CD4-positive, CD25-positive, alpha-beta regulatory T cell (primary cell): ENCODE results near the gene CPS1. TPM values are rescaled to one million over a fixed set of nuclear protein-coding genes. Genes with fewer than 3 reads are reported as not detected.

Experiments used
- ATAC-seq, 2 donors: fragments of 150-1000 bp; cut with Tn5 transposase; one replicate each; pipeline ENCODE4 v1.10.0; 2021; ENCODE audit warnings: low read depth in 2 of 2, moderate number of reproducible peaks in 2 of 2, moderate library complexity in 1 of 2
- DNase-seq, 3 donors: peaks; one replicate each; pipeline versions ENCODE4 v3.0.0 to v3.0.0-alpha.2; 2012 to 2022; ENCODE audit warnings: mixed read lengths in 1 of 3
- H3K27ac ChIP-seq: one replicate; pipeline ENCODE4 v1.7.0; 2013; ENCODE audit warnings: mild to moderate bottlenecking, low read length; ENCODE audit not compliant: insufficient read depth, poor library complexity, severe bottlenecking
- H3K27me3 ChIP-seq: one replicate; pipeline ENCODE4 v1.7.0; 2013; ENCODE audit warnings: low read length; ENCODE audit not compliant: control insufficient read depth, insufficient read depth
- H3K36me3 ChIP-seq: one replicate; pipeline ENCODE4 v1.7.0; 2013; ENCODE audit warnings: mild to moderate bottlenecking, low read length, moderate library complexity; ENCODE audit not compliant: control insufficient read depth, insufficient read depth
- H3K4me1 ChIP-seq: 2 replicates; pipeline ENCODE4 v1.7.0; 2013; ENCODE audit warnings: mild to moderate bottlenecking, low read length; ENCODE audit not compliant: insufficient read depth, control insufficient read depth, poor library complexity, severe bottlenecking
- H3K4me3 ChIP-seq: one replicate; pipeline ENCODE4 v1.7.0; 2013; ENCODE audit warnings: low read depth, mild to moderate bottlenecking, low read length, moderate library complexity
- H3K9me3 ChIP-seq, 2 experiments: 1 replicate in 1 of 2; 2 replicates in 1 of 2; pipeline ENCODE4 v1.7.0; 2013; ENCODE audit warnings: low read length in 2 of 2, mild to moderate bottlenecking in 1 of 2, moderate library complexity in 1 of 2; ENCODE audit not compliant: control insufficient read depth in 2 of 2
- H3K27ac Mint-ChIP-seq, 3 donors: one replicate each; pipeline ENCODE4 v1.8.0; 2020 to 2022; ENCODE audit warnings: mild to moderate bottlenecking in 3 of 3, mixed read lengths in 3 of 3, moderate library complexity in 2 of 3
- H3K27me3 Mint-ChIP-seq: one replicate; pipeline ENCODE4 v1.8.0; 2022; ENCODE audit warnings: mild to moderate bottlenecking, mixed read lengths
- H3K36me3 Mint-ChIP-seq: one replicate; pipeline ENCODE4 v1.8.0; 2020; ENCODE audit warnings: mixed read lengths
- H3K4me1 Mint-ChIP-seq, 4 donors: one replicate each; pipeline ENCODE4 v1.8.0; 2020 to 2022; ENCODE audit warnings: mixed read lengths in 4 of 4, mild to moderate bottlenecking in 1 of 4
- H3K4me3 Mint-ChIP-seq, 4 donors: one replicate each; pipeline ENCODE4 v1.8.0; 2020 to 2022; ENCODE audit warnings: mild to moderate bottlenecking in 4 of 4, mixed read lengths in 4 of 4, moderate library complexity in 3 of 4
- H3K9me3 Mint-ChIP-seq, 7 donors: one replicate each; pipeline ENCODE4 v1.8.0; 2020 to 2022; ENCODE audit warnings: mixed read lengths in 7 of 7, mild to moderate bottlenecking in 3 of 7, moderate library complexity in 2 of 7
- polyA plus RNA-seq, 4 donors: library from polyadenylated mRNA; unstranded; fragments of 300-500 nt; fragmentation: Illumina TruSeq; gene quantifications; one replicate each; pipeline ENCODE4 v1.2.3, GENCODE V29; 2021
- total RNA-seq: library from RNA; stranded (reverse); gene quantifications from one replicate; pipeline ENCODE4 v1.2.3, GENCODE V29; 2022

The CPS1 gene
- total and polyA plus RNA-seq, 5 donors from 2014 or later, result 0.59 TPM; not detected in 4

DNA sequence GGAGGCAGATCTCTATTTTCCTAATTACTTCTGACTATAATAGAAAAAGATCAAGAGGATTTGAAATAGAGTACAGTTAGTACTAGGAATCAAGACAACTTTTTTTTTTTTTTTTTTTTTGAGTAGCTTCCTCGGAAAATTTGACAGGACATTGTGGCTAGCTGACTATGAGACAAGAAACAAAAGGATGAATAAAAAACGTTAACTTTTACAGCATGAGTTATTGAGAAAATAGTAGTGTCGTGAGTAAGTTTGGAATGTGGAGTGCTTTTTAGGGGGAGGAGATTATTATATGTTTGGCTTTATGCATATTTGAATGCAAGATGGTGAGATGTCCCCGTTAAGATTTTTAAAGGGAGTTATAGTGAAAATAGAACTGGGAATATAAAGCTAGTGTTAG lies 27.7 kb upstream of the CPS1 start:
- no peaks in the 10 kb centered on the region for H3K4me1 Mint-ChIP-seq
- Histone ChIP-seq H3K4me1 (no peaks in the 10 kb centered on the region), H3K27ac (no peak overlapping the region), H3K9me3 (no peaks in the 10 kb centered on the region), H3K27me3 (no peaks in the 10 kb centered on the region), H3K4me3 (no peak overlapping the region), H3K36me3 (no peaks in the 10 kb centered on the region)
- H3K27ac Mint-ChIP-seq, result no peak overlapping the region
- DNase-seq (no peak), ATAC-seq (no peak)
- peaks cover 14% of the 10 kb centered on the region for H3K27me3 Mint-ChIP-seq
- H3K36me3 Mint-ChIP-seq, result no peaks in the 10 kb centered on the region
- H3K4me3 Mint-ChIP-seq, result no peak overlapping the region
- peaks cover 0 to 2% (median 0%) of the 10 kb centered on the region in 7 donors for H3K9me3 Mint-ChIP-seq

DNA sequence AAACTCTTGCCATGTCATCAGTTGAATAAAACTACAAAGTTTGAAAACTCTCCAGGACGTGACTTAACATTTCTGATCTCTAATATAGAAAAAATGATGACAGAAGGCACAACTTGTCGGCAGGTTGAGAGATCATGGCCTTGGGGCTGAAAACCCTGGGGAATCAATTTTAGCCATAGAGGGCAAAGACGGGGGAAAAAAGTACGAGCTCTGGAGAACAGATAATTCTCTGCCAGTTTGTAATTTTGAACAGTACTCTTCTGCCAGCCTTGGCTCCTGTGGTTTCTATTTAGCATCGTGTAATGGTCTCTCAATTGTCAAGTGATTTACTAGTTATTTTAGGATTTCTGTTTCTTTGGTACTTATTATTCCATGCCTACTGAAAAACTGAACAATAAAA lies 25.3 kb upstream of the CPS1 start:
- no peaks in the 10 kb centered on the region for H3K4me1 ChIP-seq
- DNase-seq, result no peak
- Mint-ChIP-seq H3K27me3 (peaks cover 5% of the 10 kb centered on the region), H3K9me3 (no peaks in the 10 kb centered on the region), H3K27ac (no peak overlapping the region), H3K36me3 (no peaks in the 10 kb centered on the region), H3K4me3 (no peak overlapping the region), H3K4me1 (no peaks in the 10 kb centered on the region)
- no peak for ATAC-seq
- H3K4me3 ChIP-seq, result no peak overlapping the region
- H3K36me3 ChIP-seq, result no peaks in the 10 kb centered on the region
- no peaks in the 10 kb centered on the region for H3K27me3 ChIP-seq
- H3K9me3 ChIP-seq, result no peaks in the 10 kb centered on the region
- no peak overlapping the region for H3K27ac ChIP-seq

DNA sequence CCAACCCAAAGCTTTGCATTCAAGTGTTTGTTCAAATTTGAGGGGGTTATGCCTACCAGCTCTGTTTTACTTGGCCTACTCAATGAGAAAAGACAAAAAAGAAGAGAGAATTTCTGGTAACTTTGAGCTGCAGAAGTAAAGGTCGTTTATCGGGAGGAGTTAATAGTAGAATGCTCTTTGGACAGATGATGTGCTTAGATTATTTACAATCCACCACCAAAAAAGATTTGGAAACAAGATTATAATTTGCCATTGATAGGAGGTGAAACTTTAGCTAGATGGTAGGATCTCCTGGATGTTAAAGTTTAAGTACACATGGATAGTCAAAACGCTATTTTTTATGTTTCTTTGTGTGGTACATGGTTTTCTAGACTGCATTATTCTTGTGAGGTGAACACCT lies 24.9 kb upstream of the CPS1 start:
- Histone ChIP-seq H3K36me3 (no peaks in the 10 kb centered on the region), H3K4me1 (no peaks in the 10 kb centered on the region), H3K27me3 (no peaks in the 10 kb centered on the region), H3K27ac (no peak overlapping the region), H3K9me3 (no peaks in the 10 kb centered on the region), H3K4me3 (no peak overlapping the region)
- DNase-seq, result no peak
- no peak overlapping the region for H3K4me3 Mint-ChIP-seq
- no peaks in the 10 kb centered on the region for H3K36me3 Mint-ChIP-seq
- H3K27ac Mint-ChIP-seq, result no peak overlapping the region
- peaks cover 5% of the 10 kb centered on the region for H3K27me3 Mint-ChIP-seq
- no peaks in the 10 kb centered on the region for H3K4me1 Mint-ChIP-seq
- ATAC-seq, result no peak
- H3K9me3 Mint-ChIP-seq, result no peaks in the 10 kb centered on the region

DNA sequence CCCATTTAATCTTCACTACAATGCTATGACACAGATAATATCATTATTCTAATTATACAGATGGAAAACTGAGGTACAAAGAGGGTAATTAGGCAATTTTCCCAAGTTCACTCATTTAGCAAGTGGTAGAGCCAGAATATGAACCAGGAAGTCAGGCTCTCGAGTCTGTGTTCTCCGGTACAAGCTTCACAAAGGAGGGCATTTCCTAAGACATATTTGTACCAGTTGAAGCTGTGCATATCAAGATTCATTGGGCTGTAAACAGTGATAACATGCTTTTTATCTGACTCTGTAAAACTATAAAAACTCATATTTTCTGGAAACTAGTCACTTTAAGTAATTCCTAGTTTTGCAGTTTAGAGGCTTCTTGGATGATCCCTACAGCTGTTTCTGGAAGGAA lies 23.0 kb upstream of the CPS1 start:
- DNase-seq (no peak), ATAC-seq (no peak)
- Mint-ChIP-seq H3K4me1 (no peaks in the 10 kb centered on the region), H3K9me3 (no peaks in the 10 kb centered on the region), H3K27me3 (peaks cover 4% of the 10 kb centered on the region), H3K27ac (no peak overlapping the region), H3K36me3 (no peaks in the 10 kb centered on the region), H3K4me3 (no peak overlapping the region)
- Histone ChIP-seq H3K9me3 (no peaks in the 10 kb centered on the region), H3K4me3 (no peak overlapping the region), H3K4me1 (no peaks in the 10 kb centered on the region), H3K27ac (no peak overlapping the region), H3K27me3 (no peaks in the 10 kb centered on the region), H3K36me3 (no peaks in the 10 kb centered on the region)

DNA sequence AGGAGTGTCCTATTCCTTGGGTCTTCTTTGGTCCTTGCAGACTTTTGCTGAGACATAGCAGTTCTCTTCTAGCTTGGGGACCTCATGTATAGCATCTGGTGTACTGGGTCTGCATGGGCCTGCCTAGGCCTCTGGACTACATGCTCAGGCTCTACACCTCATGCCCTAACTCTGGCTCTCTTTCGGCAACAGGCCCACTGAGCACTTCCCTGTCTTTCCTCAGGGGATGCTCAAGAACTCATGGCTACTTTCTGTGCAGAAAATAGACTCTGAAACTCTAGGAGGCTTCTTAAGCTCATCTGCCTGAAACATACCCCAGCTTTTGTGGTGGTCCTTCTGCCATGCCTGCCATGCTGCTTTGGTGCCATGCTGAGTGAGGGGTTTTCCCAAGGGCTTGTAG lies 21.5 kb upstream of the CPS1 start:
- H3K9me3 ChIP-seq, result no peaks in the 10 kb centered on the region

DNA sequence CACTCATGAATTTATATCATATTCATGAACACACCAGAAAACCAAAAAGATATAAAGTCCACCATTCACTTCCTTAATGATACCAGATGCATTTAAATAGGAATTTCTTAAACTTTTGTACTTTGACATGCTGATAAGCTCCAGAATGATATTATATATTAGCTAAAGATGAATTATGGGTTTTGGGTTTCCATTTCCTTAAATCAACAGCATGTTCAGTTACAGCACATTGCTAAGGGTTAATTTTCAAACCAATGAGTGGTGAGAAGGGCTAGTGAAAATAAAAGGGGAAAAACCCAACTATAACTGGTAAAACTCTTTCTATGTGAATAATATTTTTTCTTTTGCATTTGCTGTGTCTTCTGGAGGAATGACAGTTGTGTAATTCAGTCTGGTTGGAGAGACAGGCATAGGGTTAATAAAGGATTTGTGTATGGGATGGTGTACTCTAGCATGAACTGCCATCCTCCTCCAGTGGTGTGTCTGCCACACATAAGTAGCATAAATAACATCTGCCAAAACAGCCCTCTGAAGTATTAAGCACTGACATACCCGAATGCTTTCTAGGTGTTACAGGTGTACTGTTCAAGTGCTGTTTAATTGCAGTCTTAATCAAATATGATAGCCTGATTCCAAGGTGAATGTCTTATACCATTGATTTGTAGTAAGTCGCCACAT lies 19.3 kb upstream of the CPS1 start:
- ATAC-seq (no peak), DNase-seq (no peak)
- H3K27me3 ChIP-seq, result no peaks in the 10 kb centered on the region
- no peaks in the 10 kb centered on the region for H3K36me3 Mint-ChIP-seq
- H3K27ac Mint-ChIP-seq, result no peak overlapping the region
- no peaks in the 10 kb centered on the region for H3K4me1 ChIP-seq
- no peaks in the 10 kb centered on the region for H3K9me3 ChIP-seq
- no peaks in the 10 kb centered on the region for H3K4me1 Mint-ChIP-seq
- peaks cover 0 to 4% (median 0%) of the 10 kb centered on the region in 7 donors for H3K9me3 Mint-ChIP-seq
- no peak overlapping the region for H3K27ac ChIP-seq
- no peak overlapping the region for H3K4me3 Mint-ChIP-seq
- peaks cover 4% of the 10 kb centered on the region for H3K27me3 Mint-ChIP-seq
- no peaks in the 10 kb centered on the region for H3K36me3 ChIP-seq
- H3K4me3 ChIP-seq, result no peak overlapping the region

More for the DNA sequence above, 21.5 kb upstream of the CPS1 start:
- no peak overlapping the region for H3K27ac ChIP-seq
- no peaks in the 10 kb centered on the region for H3K4me1 ChIP-seq
- Mint-ChIP-seq H3K36me3 (no peaks in the 10 kb centered on the region), H3K4me1 (no peaks in the 10 kb centered on the region), H3K4me3 (no peak overlapping the region), H3K9me3 (peaks cover 0 to 1% (median 0%) of the 10 kb centered on the region in 7 donors), H3K27ac (no peak overlapping the region), H3K27me3 (no peaks in the 10 kb centered on the region)
- no peak for ATAC-seq
- DNase-seq, result no peak
- H3K36me3 ChIP-seq, result no peaks in the 10 kb centered on the region
- no peak overlapping the region for H3K4me3 ChIP-seq
- H3K27me3 ChIP-seq, result no peaks in the 10 kb centered on the region

DNA sequence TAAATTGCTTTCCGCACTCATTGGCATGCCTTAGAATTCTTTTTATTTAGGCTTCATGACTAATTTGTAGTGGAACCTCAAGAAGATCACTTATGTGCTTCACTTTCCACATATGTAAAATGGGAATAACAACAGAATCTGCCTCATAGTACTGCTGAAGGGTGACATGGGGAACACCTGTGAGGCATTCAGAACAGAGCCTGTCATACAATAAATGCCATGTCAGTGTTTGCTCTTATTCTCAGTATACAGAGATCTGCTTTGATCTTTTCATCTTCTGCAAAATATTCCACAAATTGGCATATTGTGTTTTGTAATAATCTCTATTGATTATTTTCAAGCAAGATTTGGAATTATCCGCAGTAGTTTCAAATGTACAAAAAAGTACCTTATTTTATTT lies 17.4 kb upstream of the CPS1 start:
- no peak overlapping the region for H3K4me3 Mint-ChIP-seq
- no peaks in the 10 kb centered on the region for H3K4me1 Mint-ChIP-seq
- no peaks in the 10 kb centered on the region for H3K36me3 ChIP-seq
- H3K4me1 ChIP-seq, result no peaks in the 10 kb centered on the region
- H3K27ac Mint-ChIP-seq, result no peak overlapping the region
- no peak overlapping the region for H3K4me3 ChIP-seq
- no peaks in the 10 kb centered on the region for H3K36me3 Mint-ChIP-seq
- no peaks in the 10 kb centered on the region for H3K9me3 ChIP-seq
- no peak for DNase-seq
- peaks cover 4% of the 10 kb centered on the region for H3K27me3 Mint-ChIP-seq
- H3K9me3 Mint-ChIP-seq, result peaks cover 0 to 4% (median 0%) of the 10 kb centered on the region in 7 donors
- no peak for ATAC-seq
- H3K27me3 ChIP-seq, result no peaks in the 10 kb centered on the region
- H3K27ac ChIP-seq, result no peak overlapping the region

DNA sequence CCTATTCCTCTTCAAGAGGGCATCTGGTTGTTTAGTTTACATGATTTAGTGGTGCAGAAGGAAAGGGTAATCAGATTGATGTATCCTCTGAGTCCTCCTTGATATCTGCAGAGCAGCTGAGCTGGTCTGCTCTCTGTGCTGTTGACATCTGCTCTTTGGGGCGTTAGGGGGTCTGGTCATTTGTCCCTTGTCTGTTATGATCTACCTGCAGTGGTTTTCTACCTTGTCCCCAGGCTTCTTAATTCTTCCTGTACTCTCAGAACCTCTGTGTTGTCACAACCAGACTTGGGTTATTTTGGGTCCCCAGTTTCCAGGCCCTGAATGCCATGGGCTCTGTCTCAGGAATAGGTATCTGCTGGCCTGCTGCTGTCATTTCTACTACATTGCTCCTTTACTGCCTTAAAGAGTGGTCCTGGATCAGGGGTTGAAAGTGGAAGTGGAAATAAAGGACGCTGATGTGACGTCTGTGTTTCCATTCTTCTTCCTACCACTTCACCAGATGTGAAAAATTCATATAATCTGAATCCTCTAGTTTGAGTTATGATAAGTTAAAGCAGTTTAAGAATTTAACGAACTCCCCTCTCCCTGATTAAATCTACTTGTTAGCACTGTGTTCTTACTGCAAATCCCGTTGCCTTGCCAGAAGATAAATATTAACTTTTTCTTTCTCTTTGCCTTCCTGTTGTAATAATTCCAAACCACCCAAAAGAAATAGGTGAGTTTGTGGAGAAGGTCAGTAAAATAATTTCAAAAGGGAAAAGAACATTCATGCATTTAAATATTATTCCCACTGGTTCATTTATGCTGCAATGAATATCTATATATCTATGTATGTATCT lies 16.6 kb upstream of the CPS1 start:
- no peaks in the 10 kb centered on the region for H3K36me3 Mint-ChIP-seq
- H3K9me3 Mint-ChIP-seq, result peaks cover 0 to 4% (median 0%) of the 10 kb centered on the region in 7 donors
- Histone ChIP-seq H3K4me1 (no peaks in the 10 kb centered on the region), H3K9me3 (no peaks in the 10 kb centered on the region), H3K27ac (no peak overlapping the region), H3K4me3 (no peak overlapping the region), H3K36me3 (no peaks in the 10 kb centered on the region), H3K27me3 (no peaks in the 10 kb centered on the region)
- no peak for DNase-seq
- ATAC-seq, result no peak
- H3K27ac Mint-ChIP-seq, result no peak overlapping the region
- H3K27me3 Mint-ChIP-seq, result peaks cover 4% of the 10 kb centered on the region
- no peaks in the 10 kb centered on the region for H3K4me1 Mint-ChIP-seq
- H3K4me3 Mint-ChIP-seq, result no peak overlapping the region
